ENCODE results near the gene IP6K1.

DNA sequence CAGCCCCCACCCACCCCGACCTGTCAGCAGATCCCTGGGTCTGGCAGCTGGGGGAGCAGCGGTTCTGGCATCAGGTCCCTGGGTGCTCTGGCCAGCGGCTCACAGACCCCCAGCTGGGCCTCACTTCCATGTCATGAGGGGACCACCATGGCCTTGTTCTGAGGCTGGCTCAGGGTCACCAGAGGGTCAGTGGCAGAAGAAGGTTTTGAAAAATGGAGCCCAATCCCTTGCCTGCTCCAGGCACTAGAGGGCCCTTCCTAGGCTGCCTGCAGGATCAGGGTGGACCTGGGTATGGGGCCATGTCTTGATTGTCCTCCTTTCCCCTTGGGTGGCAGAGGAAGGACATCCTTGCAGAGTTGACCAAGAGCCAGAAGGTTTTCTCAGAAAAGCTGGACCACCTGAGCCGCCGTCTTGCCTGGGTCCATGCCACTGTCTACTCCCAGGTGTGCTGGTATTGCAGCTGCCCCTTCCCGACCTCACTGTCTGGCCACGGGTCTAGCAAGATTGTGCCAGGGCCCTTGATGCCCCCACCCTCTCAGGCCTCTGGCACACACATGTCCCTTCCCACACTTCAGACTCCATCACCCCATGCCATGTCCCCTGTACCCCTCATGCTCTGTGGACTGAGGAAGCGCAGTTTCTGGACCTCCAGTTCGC lies 79.8 kb downstream of the IP6K1 start:
- TF ChIP-seq, protein P1, sequence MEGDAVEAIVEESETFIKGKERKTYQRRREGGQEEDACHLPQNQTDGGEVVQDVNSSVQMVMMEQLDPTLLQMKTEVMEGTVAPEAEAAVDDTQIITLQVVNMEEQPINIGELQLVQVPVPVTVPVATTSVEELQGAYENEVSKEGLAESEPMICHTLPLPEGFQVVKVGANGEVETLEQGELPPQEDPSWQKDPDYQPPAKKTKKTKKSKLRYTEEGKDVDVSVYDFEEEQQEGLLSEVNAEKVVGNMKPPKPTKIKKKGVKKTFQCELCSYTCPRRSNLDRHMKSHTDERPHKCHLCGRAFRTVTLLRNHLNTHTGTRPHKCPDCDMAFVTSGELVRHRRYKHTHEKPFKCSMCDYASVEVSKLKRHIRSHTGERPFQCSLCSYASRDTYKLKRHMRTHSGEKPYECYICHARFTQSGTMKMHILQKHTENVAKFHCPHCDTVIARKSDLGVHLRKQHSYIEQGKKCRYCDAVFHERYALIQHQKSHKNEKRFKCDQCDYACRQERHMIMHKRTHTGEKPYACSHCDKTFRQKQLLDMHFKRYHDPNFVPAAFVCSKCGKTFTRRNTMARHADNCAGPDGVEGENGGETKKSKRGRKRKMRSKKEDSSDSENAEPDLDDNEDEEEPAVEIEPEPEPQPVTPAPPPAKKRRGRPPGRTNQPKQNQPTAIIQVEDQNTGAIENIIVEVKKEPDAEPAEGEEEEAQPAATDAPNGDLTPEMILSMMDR (IDR thresholded peaks at IDR 0.05): no peak
- no peak for TF ChIP-seq POLR2A (IDR thresholded peaks at IDR 0.05)
